NCI-H345 treated with DMSO at 0.1 percent for 48 hours (cell line): Measurements from ENCODE around the gene POT1.

Source experiments
- DNase-seq: peaks from one replicate; lab custom pipeline; 2025; ENCODE audit not compliant: unreplicated experiment; lab: John Stamatoyannopoulos, UW

Gene POT1

GRCh38 chr7:124810605-124811004 is 119.0 kb downstream of the POT1 start:
- no peak for DNase-seq

- DNase-seq: no peak
Measured at GRCh38 chr7:124808206-124808605, 121.4 kb downstream of the POT1 start.

GRCh38 chr7:124801330-124801895 is 128.2 kb downstream of the POT1 start:
- no peak for DNase-seq

- DNase-seq: no peak
Measured at GRCh38 chr7:124800386-124800785, 129.2 kb downstream of the POT1 start.

GRCh38 chr7:124799448-124799847 is 130.2 kb downstream of the POT1 start:
- no peak for DNase-seq

- no peak for DNase-seq
Measured at GRCh38 chr7:124796771-124797170, 132.9 kb downstream of the POT1 start.

- no peak for DNase-seq
Measured at GRCh38 chr7:124792696-124793095, 136.9 kb downstream of the POT1 start.

- no peak for DNase-seq
Measured at GRCh38 chr7:124792002-124792401, 137.6 kb downstream of the POT1 start.

GRCh38 chr7:124791426-124791825 is 138.2 kb downstream of the POT1 start:
- no peak for DNase-seq

- DNase-seq: no peak
Measured at GRCh38 chr7:124790645-124791044, 139.0 kb downstream of the POT1 start.

- DNase-seq: no peak
Measured at GRCh38 chr7:124785994-124786393, 143.6 kb downstream of the POT1 start.

- peak; percentile 53 for DNase-seq
Measured at GRCh38 chr7:124784879-124785818, 144.5 kb downstream of the POT1 start.

- DNase-seq: no peak
Measured at GRCh38 chr7:124783271-124783670, 146.4 kb downstream of the POT1 start.

GRCh38 chr7:124781907-124782734 is 147.5 kb downstream of the POT1 start:
- no peak for DNase-seq

- DNase-seq: no peak
Measured at GRCh38 chr7:124781418-124781817, 148.2 kb downstream of the POT1 start.

GRCh38 chr7:124780608-124781007 is 149.0 kb downstream of the POT1 start:
- no peak for DNase-seq

GRCh38 chr7:124780056-124780455 is 149.6 kb downstream of the POT1 start:
- no peak for DNase-seq

GRCh38 chr7:124779620-124780019 is 150.0 kb downstream of the POT1 start:
- no peak for DNase-seq

- peak; percentile 79 for DNase-seq
Measured at GRCh38 chr7:124779194-124779593, 150.4 kb downstream of the POT1 start.

- DNase-seq: no peak
Measured at GRCh38 chr7:124777268-124777667, 152.4 kb downstream of the POT1 start.

- no peak for DNase-seq
Measured at GRCh38 chr7:124776153-124776552, 153.5 kb downstream of the POT1 start.

- DNase-seq: no peak
Measured at GRCh38 chr7:124775422-124775821, 154.2 kb downstream of the POT1 start.
